Body of pancreas (tissue), 4 donors: Measurements from ENCODE around the gene PNPLA2.

Experiments
- CTCF ChIP-seq, 7 experiments: fragments of 450-650 bp in 4 of 7; fragments of 200-600 bp in 3 of 7; sonication (generic) in 3 of 7; IDR thresholded peaks; one replicate each; pipeline ENCODE4 v1.5.1; 2016 to 2019; ENCODE audit warnings: antibody characterized with exemption in 7 of 7
- POLR2A ChIP-seq, 3 donors: fragments of 450-650 bp; IDR thresholded peaks; one replicate each; pipeline ENCODE4 v1.6.1; 2016; ENCODE audit warnings: antibody characterized with exemption in 3 of 3, mild to moderate bottlenecking in 2 of 3

- TF ChIP-seq CTCF (IDR thresholded peaks at IDR 0.05), result no peak
- no peak for TF ChIP-seq POLR2A (IDR thresholded peaks at IDR 0.05)
Measured at GRCh38 chr11:837990-838307, 19.2 kb downstream of the PNPLA2 start.
